Mammary epithelial cell (primary cell): ENCODE results near the gene BAG1.

Experiments
- CTCF ChIP-seq, 2 donors: IDR thresholded peaks in 1 of 2; conservative IDR thresholded peaks in 1 of 2; 2 replicates each; pipeline ENCODE4 v1.5.1; 2011 to 2012; ENCODE audit warnings: inconsistent platforms in 2 of 2, low read length in 2 of 2, mild to moderate bottlenecking in 2 of 2, control low read depth in 1 of 2, low read depth in 1 of 2; ENCODE audit not compliant: insufficient read depth in 1 of 2; ENCODE audit errors: extremely low read depth in 1 of 2
- EZH2 ChIP-seq: IDR thresholded peaks from 2 replicates; pipeline ENCODE4 v1.6.1; 2012; ENCODE audit warnings: low read length, inconsistent platforms, borderline replicate concordance

DNA sequence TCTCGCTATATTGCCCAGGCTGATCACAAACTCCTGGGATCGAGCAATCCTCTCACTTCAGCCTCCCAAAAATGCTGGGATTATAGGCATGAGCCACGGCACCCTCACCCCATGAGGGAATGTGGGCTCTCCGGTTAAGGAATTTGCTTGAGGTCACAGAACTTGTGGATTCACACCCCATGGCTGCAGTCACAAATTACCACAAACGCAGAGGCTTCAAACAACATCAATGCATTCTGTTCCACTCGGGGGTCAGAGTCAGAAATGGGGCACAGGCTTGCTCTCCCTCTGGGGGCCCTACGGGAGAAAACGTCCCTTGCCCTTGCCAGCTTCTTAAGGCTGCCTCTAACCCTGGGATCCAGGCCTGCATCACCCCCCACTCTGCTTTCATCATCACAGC, 36.8 kb downstream of the BAG1 start:
- TF ChIP-seq CTCF (conservative IDR thresholded peaks at IDR 0.05 in 1 of 2, IDR thresholded peaks at IDR 0.05 in 1 of 2; ENCODE audit: extremely low read depth in 1 of 2, insufficient read depth in 1 of 2, low read depth in 1 of 2, low read length in 2 of 2) (no peak), EZH2 (no peak)
